HG03460 (cell line): Measurements from ENCODE around the gene SCGB2B2.
"Not testable (repeated sequence)": the region's sequence is repeated elsewhere in the genome, so short reads cannot be mapped to it uniquely, and the experiment has no call there.

Experiments used
- ATAC-seq: cut with Tn5 transposase; IDR thresholded peaks from one replicate; pipeline ENCODE4 v1.9.1; 2021; ENCODE audit not compliant: unreplicated experiment

The SCGB2B2 gene

DNA sequence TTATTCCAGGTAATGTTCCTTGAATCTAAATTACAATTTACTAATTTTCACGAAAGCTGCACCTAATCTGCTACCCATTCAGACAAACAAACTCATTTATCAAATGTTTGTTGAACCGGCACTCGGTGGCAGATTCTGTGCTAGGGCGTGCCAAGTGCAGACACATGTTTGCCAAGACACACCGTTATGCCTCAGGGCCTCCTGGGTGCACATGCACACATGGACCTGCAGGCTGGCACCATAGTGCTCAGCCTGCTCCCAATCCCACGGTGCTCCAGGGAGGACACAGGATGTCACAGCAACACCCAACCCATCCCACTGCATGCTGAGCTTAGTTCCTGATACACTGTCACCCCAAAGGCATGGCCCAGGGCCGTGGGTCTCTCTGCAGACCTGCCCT is 7.7 kb downstream of the SCGB2B2 start:
- ATAC-seq = no peak

DNA sequence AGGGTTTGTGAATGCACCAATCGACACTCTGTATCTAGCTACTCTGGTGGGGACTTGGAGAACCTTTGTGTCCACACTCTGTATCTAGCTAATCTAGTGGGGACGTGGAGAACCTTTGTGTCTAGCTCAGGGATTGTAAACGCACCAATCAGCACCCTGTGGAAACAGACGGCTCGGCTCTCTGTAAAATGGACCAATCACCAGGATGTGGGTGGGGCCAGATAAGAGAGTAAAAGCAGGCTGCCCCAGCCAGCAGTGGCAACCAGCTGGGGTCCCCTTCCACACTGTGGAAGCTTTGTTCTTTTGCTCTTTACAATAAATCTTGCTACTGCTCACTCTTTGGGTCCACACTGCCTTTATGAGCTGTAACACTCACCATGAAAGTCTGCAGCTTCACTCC is 8.3 kb downstream of the SCGB2B2 start:
- not testable (repeated sequence) for ATAC-seq

- not testable (repeated sequence) for ATAC-seq
These were observed 8.8 kb downstream of the SCGB2B2 start for GRCh38 chr19:34668077-34668689.

- no peak for ATAC-seq
These were observed 9.4 kb downstream of the SCGB2B2 start for GRCh38 chr19:34667349-34668076.

GRCh38 chr19:34666958-34667265 is 10.0 kb downstream of the SCGB2B2 start:
- no peak for ATAC-seq

DNA sequence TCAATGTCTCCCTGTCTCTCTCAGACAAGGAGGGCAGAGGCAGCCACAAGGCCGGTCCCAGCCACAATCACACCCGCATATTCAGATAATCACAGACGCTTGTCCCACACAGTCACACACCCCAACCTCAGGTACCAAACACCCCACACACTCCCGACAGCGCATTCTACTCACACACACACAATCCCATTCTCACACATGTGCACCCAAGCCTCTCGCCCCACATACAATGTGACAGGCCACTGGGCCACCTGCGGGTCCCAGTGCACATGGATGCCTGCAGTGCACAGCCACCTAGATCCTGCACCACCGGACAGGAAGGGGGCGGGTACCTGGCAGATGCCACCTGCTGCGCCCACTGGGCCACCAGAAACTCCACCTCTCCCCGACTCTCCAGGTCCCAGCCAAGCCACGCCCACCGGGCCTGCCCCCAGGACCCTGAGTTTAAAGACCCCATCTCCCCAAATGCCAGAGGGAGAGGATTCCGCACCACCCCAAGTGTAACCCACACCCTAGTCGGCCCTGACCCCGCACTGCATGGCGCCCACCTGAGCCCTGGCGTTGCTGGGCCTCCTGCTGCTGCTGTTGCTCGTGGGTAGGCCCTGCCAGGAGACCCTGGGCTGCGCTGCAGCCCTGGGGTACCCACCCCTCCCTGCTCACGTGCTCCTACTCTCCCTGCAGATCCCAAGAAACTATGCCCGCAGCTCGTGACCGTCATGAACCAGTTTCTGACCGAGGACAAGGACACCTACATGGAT is 10.6 kb downstream of the SCGB2B2 start:
- ATAC-seq = no peak

- ATAC-seq = not testable (repeated sequence)
These were observed 11.7 kb downstream of the SCGB2B2 start for GRCh38 chr19:34665275-34665674.

DNA sequence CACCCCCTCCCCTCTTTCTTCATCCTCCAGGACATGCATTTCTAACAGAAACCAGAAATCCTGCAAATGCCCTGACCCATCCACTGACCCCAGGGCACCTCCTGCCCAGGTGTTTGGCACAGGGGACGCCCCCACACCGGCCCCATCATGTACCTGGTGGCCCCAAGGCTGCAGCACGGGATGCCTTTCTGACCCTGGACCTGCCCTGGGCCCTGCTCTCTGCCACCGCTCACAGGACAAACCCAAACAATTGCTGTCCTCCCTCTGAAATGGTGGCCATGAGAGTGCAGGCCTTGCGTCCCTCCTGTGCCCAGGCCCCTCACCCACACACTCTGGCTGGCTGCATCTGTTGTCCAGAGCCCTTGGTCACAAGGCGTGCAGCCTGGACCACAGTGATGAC is 12.1 kb downstream of the SCGB2B2 start:
- no peak for ATAC-seq

- ATAC-seq = no peak
These were observed 12.8 kb downstream of the SCGB2B2 start for GRCh38 chr19:34664168-34664567.

DNA sequence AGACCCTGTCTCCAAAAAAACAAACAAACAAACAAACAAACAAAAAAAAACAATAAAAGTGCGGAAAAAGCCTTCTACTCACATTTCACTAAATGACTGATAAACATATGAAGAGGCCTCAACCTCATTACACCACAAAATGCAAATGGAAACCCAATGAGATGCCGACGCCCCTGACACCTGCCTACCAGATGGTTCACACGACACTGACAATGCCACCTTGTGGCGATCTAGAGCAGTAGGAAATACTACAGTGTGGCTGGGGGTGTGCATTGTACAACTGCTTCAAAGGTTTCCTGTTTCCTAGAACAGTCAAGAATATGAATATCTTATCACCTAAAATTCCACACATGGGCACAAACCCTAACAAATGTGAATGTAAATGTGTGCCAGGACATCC is 14.0 kb downstream of the SCGB2B2 start:
- no peak for ATAC-seq

- ATAC-seq = no peak
These were observed 15.6 kb downstream of the SCGB2B2 start for GRCh38 chr19:34661357-34661756.

DNA sequence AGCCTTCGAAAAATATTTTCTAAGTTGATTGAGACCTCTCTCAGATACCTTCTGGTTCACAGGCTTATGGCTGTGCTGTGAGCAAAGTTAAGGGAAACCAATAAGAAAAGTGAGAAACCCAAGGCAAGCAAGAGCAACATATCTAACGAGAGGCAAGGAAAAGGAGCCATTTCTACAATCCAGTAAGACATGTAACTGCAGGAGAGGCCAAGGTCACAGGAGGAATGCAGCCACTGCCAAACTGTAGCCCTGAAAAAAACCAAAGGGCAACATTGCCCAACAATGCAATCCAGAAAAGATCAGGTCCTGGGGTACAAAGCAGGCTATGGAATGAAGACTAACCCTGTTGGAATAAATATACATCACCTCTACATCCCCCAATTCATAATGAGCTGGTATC is 21.3 kb downstream of the SCGB2B2 start:
- ATAC-seq = no peak

- no peak for ATAC-seq
These were observed 22.2 kb downstream of the SCGB2B2 start for GRCh38 chr19:34654796-34655195.

GRCh38 chr19:34651747-34652146 is 25.2 kb downstream of the SCGB2B2 start:
- ATAC-seq = no peak

DNA sequence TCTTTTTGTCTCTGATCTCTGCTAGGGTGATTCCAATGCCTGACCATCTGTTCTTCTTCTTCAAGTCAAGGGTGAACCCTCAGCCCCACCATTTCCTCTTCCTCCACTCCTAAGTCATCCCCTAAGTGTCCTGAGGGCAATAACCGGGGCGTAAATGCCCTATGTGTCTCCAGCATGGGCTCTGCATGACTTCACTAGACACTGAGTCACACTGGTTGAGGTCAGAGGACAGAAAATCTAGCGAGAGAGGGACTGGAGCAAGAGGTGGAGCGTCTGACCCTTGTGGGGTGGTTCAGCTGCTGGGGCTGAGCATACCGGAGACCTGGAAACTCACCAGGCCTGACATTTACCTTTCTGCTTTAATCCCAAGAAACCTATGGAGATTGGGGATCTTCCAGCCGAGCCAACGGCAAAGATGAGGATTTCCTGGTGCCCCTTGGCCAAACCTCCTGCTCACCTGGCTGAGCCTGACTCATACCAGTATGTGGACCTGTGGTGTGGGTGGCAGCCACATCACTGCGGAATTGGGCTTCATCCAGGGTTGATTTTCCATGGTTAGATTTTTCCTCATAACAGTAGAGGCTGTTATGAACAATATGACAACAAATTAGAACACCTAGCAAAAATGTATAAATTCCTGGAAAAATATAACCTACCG is 26.9 kb downstream of the SCGB2B2 start:
- ATAC-seq = no peak

DNA sequence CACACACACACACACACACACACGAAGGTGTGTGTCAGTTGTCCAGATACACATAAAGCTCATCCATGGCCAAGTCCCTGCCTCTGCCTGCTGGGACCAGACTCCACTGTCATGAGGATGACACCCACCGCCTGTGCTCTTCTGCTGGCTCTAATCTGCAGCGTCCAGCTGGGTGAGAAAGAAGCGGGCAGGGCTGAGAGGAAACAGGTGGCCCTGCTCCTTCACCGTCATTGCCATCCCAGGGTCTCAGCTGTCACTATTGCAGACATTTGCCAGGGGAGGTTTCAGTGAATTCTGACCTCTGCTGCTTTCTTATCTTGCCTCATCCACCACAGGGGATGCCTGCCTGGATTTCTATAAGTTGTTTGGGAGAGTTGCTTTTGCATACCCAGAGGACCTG is 31.4 kb downstream of the SCGB2B2 start:
- ATAC-seq = no peak

- no peak for ATAC-seq
These were observed 31.9 kb downstream of the SCGB2B2 start for GRCh38 chr19:34644991-34645461.

- ATAC-seq = no peak
These were observed 34.7 kb downstream of the SCGB2B2 start for GRCh38 chr19:34642241-34642640.

- ATAC-seq = no peak
These were observed 37.4 kb downstream of the SCGB2B2 start for GRCh38 chr19:34639491-34640085.

DNA sequence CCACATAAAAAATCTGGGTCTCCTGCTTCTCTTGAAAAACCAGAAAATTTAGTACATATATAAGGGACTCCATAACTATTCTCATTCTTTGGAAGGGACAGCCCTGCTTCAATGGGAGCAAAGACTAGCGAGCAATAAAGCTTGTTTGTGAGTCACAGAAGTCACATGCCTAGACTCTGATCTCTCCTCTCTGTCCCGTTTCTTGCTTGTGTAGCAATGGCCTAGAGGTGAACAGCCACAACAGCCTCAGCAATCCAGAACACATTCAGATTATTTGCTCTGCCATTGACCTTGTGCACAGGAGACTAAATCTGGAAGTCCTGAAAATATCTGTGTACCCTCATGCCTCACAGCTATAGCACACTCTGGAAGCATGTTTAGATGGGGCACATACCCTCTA is 43.2 kb downstream of the SCGB2B2 start:
- ATAC-seq = no peak
